ENCODE results near the gene CDK19. TPM values are rescaled to one million over a fixed set of nuclear protein-coding genes. Genes with fewer than 3 reads are reported as not detected.
"Not testable (repeated sequence)": the region's sequence is repeated elsewhere in the genome, so short reads cannot be mapped to it uniquely, and the experiment has no call there.

Gene CDK19
- total and polyA plus RNA-seq, 5 donors from 2014 or later, result 1.4 to 16.5 (median 1.6) TPM

DNA sequence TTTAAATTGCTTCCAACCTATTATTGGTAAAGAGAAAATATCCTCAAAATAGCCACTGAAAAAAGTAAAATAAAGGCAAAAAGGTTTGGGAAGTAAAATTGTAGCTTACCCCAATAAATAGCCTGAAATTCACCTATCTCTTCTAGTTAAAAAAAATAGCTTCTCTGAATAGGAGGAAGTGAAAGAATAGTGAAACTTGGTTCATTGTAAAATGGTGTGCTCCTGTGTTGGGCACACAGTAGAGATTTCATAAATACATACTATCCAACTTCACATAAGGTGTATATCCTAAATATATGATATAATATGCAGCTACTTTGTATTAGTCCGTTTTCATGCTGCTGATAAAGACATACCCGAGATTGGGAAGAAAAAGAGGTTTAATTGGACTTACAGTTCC, 45.3 kb downstream of the CDK19 start:
- H3K27ac ChIP-seq (ENCODE audit: insufficient read depth, low read length, poor library complexity, severe bottlenecking), result no peak overlapping the region
- no peak for ATAC-seq (ENCODE audit: low read depth in 2 of 2)
- no peak overlapping the region for H3K4me3 Mint-ChIP-seq
- peaks cover 4% of the 10 kb centered on the region for H3K27me3 Mint-ChIP-seq
- peaks cover 40% of the 10 kb centered on the region for H3K36me3 Mint-ChIP-seq
- no peaks in the 10 kb centered on the region for H3K9me3 ChIP-seq (ENCODE audit: control insufficient read depth in 2 of 2, low read length in 2 of 2)
- H3K36me3 ChIP-seq (ENCODE audit: control insufficient read depth, insufficient read depth, low read length), result no peaks in the 10 kb centered on the region
- H3K4me3 ChIP-seq (ENCODE audit: low read depth, low read length), result no peak overlapping the region
- DNase-seq, result no peak
- H3K9me3 Mint-ChIP-seq, result peaks cover 0 to 3% (median 0%) of the 10 kb centered on the region in 7 donors
- H3K27me3 ChIP-seq (ENCODE audit: control insufficient read depth, insufficient read depth, low read length), result no peaks in the 10 kb centered on the region
- H3K27ac Mint-ChIP-seq, result no peak overlapping the region
- H3K4me1 ChIP-seq (ENCODE audit: control insufficient read depth, insufficient read depth, low read length, poor library complexity, severe bottlenecking), result no peaks in the 10 kb centered on the region
- H3K4me1 Mint-ChIP-seq, result peaks cover 3 to 6% (median 5%) of the 10 kb centered on the region in 4 donors

DNA sequence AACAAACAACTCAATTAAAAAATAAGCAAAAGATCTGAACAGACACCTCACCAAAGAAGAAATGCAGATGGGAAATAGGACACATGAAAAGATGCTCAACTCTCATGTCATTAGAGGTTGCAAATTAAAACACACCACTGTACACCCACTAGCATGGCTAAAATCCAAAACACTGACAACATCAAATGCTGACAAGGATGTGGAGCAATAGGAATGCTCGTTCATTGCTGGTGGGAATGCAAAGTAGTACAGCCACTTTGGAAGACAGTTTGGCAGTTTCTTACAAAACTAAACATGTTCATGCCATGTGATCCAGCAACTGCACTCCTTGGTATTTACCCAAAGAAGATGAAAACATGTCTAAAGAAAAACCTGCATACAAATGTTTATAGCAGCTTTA, 47.2 kb downstream of the CDK19 start:
- no peaks in the 10 kb centered on the region for H3K4me1 ChIP-seq (ENCODE audit: control insufficient read depth, insufficient read depth, low read length, poor library complexity, severe bottlenecking)
- peaks cover 0 to 3% (median 0%) of the 10 kb centered on the region in 7 donors for H3K9me3 Mint-ChIP-seq
- no peak overlapping the region for H3K27ac Mint-ChIP-seq
- H3K27me3 ChIP-seq (ENCODE audit: control insufficient read depth, insufficient read depth, low read length), result no peaks in the 10 kb centered on the region
- peaks cover 4% of the 10 kb centered on the region for H3K27me3 Mint-ChIP-seq
- DNase-seq, result no peak
- H3K9me3 ChIP-seq (ENCODE audit: control insufficient read depth in 2 of 2, low read length in 2 of 2), result no peaks in the 10 kb centered on the region
- ATAC-seq (ENCODE audit: low read depth in 2 of 2), result no peak
- H3K4me3 ChIP-seq (ENCODE audit: low read depth, low read length), result no peak overlapping the region
- no peak overlapping the region for H3K4me3 Mint-ChIP-seq
- H3K4me1 Mint-ChIP-seq, result peaks cover 0 to 10% (median 5%) of the 10 kb centered on the region in 4 donors
- H3K36me3 ChIP-seq (ENCODE audit: control insufficient read depth, insufficient read depth, low read length), result no peaks in the 10 kb centered on the region
- peaks cover 40% of the 10 kb centered on the region for H3K36me3 Mint-ChIP-seq
- no peak overlapping the region for H3K27ac ChIP-seq (ENCODE audit: insufficient read depth, low read length, poor library complexity, severe bottlenecking)

DNA sequence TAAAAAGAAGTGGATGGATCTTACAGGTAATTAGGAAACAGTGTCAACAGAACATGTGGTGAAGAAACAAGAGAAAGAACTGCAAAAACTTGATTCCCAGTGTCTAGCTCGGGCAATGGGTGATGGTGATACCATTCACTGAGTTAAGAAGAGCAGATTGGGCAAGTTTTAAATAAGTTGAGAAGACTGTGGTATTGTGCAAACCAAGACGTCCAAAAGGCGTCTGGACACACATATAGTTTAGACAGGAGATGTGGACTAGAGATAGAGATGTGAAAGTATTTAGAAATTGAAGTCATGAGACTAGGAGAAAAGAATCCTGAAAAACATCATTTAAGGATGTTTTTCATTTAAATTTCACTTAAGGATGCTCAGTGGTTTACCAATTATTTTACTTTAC, 53.9 kb downstream of the CDK19 start:
- H3K27me3 Mint-ChIP-seq, result no peaks in the 10 kb centered on the region
- ATAC-seq (ENCODE audit: low read depth in 2 of 2), result no peak
- Histone ChIP-seq H3K4me3 (ENCODE audit: low read depth, low read length) (no peak overlapping the region), H3K36me3 (ENCODE audit: control insufficient read depth, insufficient read depth, low read length) (peaks cover 2% of the 10 kb centered on the region), H3K4me1 (ENCODE audit: control insufficient read depth, insufficient read depth, low read length, poor library complexity, severe bottlenecking) (no peaks in the 10 kb centered on the region), H3K27me3 (ENCODE audit: control insufficient read depth, insufficient read depth, low read length) (no peaks in the 10 kb centered on the region), H3K9me3 (ENCODE audit: control insufficient read depth in 2 of 2, low read length in 2 of 2) (no peaks in the 10 kb centered on the region), H3K27ac (ENCODE audit: insufficient read depth, low read length, poor library complexity, severe bottlenecking) (no peak overlapping the region)
- peaks cover 3 to 20% (median 9%) of the 10 kb centered on the region in 4 donors for H3K4me1 Mint-ChIP-seq
- H3K9me3 Mint-ChIP-seq, result no peaks in the 10 kb centered on the region
- H3K36me3 Mint-ChIP-seq, result peaks cover 17% of the 10 kb centered on the region
- no peak for DNase-seq
- H3K27ac Mint-ChIP-seq, result no peak overlapping the region
- no peak overlapping the region for H3K4me3 Mint-ChIP-seq

DNA sequence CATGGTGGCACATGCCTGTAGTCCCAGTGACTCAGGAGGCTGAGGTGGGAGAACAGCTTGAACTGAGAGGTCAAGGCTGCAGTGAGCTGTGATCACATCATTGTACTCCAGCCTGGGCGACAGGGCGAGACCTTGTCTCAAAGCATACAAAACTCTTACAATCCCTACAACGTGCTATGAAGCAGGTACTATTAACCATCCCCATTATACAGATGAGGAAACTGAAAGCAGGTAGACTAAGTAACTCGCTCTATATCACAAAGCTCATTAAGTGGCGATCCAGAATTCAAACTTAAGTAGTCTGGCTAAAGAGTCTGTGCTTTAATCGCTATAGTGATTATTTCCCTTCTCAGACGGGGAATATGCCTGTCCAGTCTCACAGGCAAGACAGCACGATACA, 54.7 kb downstream of the CDK19 start:
- no peak for DNase-seq
- no peaks in the 10 kb centered on the region for H3K27me3 ChIP-seq (ENCODE audit: control insufficient read depth, insufficient read depth, low read length)
- H3K27me3 Mint-ChIP-seq, result no peaks in the 10 kb centered on the region
- no peak overlapping the region for H3K4me3 Mint-ChIP-seq
- H3K4me1 ChIP-seq (ENCODE audit: control insufficient read depth, insufficient read depth, low read length, poor library complexity, severe bottlenecking), result no peaks in the 10 kb centered on the region
- no peak overlapping the region for H3K27ac ChIP-seq (ENCODE audit: insufficient read depth, low read length, poor library complexity, severe bottlenecking)
- peaks cover 14% of the 10 kb centered on the region for H3K36me3 Mint-ChIP-seq
- H3K36me3 ChIP-seq (ENCODE audit: control insufficient read depth, insufficient read depth, low read length), result peaks cover 2% of the 10 kb centered on the region
- no peak for ATAC-seq (ENCODE audit: low read depth in 2 of 2)
- no peaks in the 10 kb centered on the region for H3K9me3 ChIP-seq (ENCODE audit: control insufficient read depth in 2 of 2, low read length in 2 of 2)
- peak overlapping the region in 1 of 3 donors; percentile 39 for H3K27ac Mint-ChIP-seq
- H3K4me1 Mint-ChIP-seq, result peaks cover 4 to 17% (median 8%) of the 10 kb centered on the region in 4 donors
- no peak overlapping the region for H3K4me3 ChIP-seq (ENCODE audit: low read depth, low read length)
- no peaks in the 10 kb centered on the region for H3K9me3 Mint-ChIP-seq

DNA sequence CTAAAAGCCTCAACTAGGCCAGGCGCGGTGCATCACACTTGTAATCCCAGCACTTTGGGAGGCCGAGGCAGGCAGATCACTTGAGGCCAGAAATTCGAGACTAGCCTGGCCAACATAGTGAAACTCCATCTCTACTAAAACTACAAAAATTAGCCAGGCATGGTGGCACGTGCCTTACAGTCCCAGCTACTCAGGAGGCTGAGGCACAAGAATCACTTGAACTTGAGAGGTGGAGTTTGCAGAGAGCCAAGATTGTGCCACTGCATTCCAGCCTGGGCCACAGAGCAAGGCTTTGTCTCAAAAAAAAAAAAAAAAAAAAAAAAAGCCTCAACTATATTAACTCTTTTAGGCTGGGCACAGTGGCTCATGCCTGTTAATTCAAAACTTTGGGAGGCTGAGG, 55.2 kb downstream of the CDK19 start:
- not testable (repeated sequence) for H3K27me3 Mint-ChIP-seq; H3K27ac Mint-ChIP-seq; H3K9me3 Mint-ChIP-seq; H3K27ac ChIP-seq (ENCODE audit: insufficient read depth, low read length, poor library complexity, severe bottlenecking); ATAC-seq (ENCODE audit: low read depth in 2 of 2); H3K4me3 ChIP-seq (ENCODE audit: low read depth, low read length); H3K27me3 ChIP-seq (ENCODE audit: control insufficient read depth, insufficient read depth, low read length); DNase-seq; H3K4me3 Mint-ChIP-seq; H3K4me1 ChIP-seq (ENCODE audit: control insufficient read depth, insufficient read depth, low read length, poor library complexity, severe bottlenecking); H3K36me3 ChIP-seq (ENCODE audit: control insufficient read depth, insufficient read depth, low read length); H3K9me3 ChIP-seq (ENCODE audit: control insufficient read depth in 2 of 2, low read length in 2 of 2)
- H3K36me3 Mint-ChIP-seq, result peaks cover 16% of the 10 kb centered on the region
- H3K4me1 Mint-ChIP-seq, result peaks cover 5 to 22% (median 9%) of the 10 kb centered on the region in 4 donors

DNA sequence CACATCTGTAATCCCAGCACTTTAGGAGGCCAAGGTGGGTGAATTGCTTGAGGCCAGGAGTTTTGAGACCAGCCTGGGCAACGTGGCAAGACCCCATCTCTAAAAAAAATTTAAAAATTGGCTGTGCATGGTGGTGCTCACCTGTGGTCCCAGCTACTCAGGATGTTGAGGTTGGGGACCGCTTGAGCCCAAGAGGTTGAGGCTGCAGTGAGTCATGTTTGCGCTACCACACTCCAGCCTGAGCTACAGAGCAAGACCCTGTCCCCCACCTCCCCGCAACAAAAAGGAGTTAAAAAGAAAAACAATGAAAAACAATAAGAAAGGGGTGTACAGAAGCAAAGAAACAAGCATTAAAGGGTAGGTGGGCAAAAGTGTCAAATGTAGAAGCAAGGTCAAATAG, 57.3 kb downstream of the CDK19 start:
- Mint-ChIP-seq H3K27ac (peak overlapping the region in 1 of 3 donors; percentile 5), H3K4me1 (peaks cover 5 to 18% (median 9%) of the 10 kb centered on the region in 4 donors), H3K4me3 (peak overlapping the region in 1 of 4 donors; percentile 19), H3K9me3 (no peaks in the 10 kb centered on the region), H3K27me3 (no peaks in the 10 kb centered on the region), H3K36me3 (peaks cover 11% of the 10 kb centered on the region)
- Histone ChIP-seq H3K36me3 (ENCODE audit: control insufficient read depth, insufficient read depth, low read length) (peaks cover 2% of the 10 kb centered on the region), H3K4me3 (ENCODE audit: low read depth, low read length) (no peak overlapping the region), H3K9me3 (ENCODE audit: control insufficient read depth in 2 of 2, low read length in 2 of 2) (no peaks in the 10 kb centered on the region), H3K27ac (ENCODE audit: insufficient read depth, low read length, poor library complexity, severe bottlenecking) (no peak overlapping the region), H3K27me3 (ENCODE audit: control insufficient read depth, insufficient read depth, low read length) (no peaks in the 10 kb centered on the region), H3K4me1 (ENCODE audit: control insufficient read depth, insufficient read depth, low read length, poor library complexity, severe bottlenecking) (no peaks in the 10 kb centered on the region)
- ATAC-seq (ENCODE audit: low read depth in 2 of 2), result no peak
- DNase-seq, result no peak

DNA sequence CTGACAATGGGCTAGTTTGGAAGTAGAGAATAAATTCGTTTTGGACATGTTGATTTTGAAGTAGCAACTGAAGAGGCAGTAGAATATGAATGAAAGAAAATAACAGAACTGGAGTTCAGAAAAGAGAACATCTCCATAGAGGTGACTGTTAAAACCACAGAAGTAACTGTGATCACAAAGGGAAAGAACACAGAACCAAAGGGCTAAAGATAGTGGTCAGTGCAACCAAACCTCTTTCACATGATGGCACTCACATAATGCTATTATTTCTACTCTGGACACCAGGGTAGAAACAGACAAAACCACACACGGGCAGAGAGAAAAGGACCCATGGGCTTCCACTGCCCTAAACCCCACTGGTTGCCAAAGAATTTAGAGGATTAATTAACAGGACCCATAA, 58.5 kb downstream of the CDK19 start:
- no peak for DNase-seq
- Histone ChIP-seq H3K27me3 (ENCODE audit: control insufficient read depth, insufficient read depth, low read length) (no peaks in the 10 kb centered on the region), H3K9me3 (ENCODE audit: control insufficient read depth in 2 of 2, low read length in 2 of 2) (no peaks in the 10 kb centered on the region), H3K27ac (ENCODE audit: insufficient read depth, low read length, poor library complexity, severe bottlenecking) (no peak overlapping the region), H3K36me3 (ENCODE audit: control insufficient read depth, insufficient read depth, low read length) (peaks cover 2% of the 10 kb centered on the region), H3K4me3 (ENCODE audit: low read depth, low read length) (no peak overlapping the region), H3K4me1 (ENCODE audit: control insufficient read depth, insufficient read depth, low read length, poor library complexity, severe bottlenecking) (no peaks in the 10 kb centered on the region)
- H3K4me3 Mint-ChIP-seq, result no peak overlapping the region
- H3K4me1 Mint-ChIP-seq, result peaks cover 6 to 15% (median 9%) of the 10 kb centered on the region in 4 donors
- H3K9me3 Mint-ChIP-seq, result no peaks in the 10 kb centered on the region
- peaks cover 16% of the 10 kb centered on the region for H3K36me3 Mint-ChIP-seq
- no peak for ATAC-seq (ENCODE audit: low read depth in 2 of 2)
- H3K27ac Mint-ChIP-seq, result peak overlapping the region in 1 of 3 donors; percentile 5
- H3K27me3 Mint-ChIP-seq, result no peaks in the 10 kb centered on the region

DNA sequence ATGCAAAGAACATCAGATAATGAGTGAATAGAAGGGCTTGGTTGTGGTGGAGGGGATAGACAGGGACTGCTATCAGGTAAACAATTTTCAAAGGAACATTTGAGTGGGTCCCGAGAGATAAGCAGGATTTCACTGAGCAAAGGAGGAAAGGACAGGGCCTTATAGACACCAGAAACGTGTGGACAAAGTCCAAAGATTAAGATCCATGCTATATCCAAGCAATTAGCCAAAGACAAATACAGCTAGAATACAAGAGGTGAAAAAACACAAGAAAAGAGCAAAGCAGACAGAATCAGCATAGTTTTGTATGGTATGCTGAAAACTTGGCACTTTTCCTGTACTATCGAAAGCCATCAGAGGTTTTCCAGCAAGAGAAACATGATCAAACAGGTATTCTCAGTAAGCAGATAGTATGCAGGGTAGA, 59.8 kb downstream of the CDK19 start:
- peaks cover 15% of the 10 kb centered on the region for H3K36me3 Mint-ChIP-seq

More for the DNA sequence above, 59.8 kb downstream of the CDK19 start:
- no peak for DNase-seq
- Histone ChIP-seq H3K9me3 (ENCODE audit: control insufficient read depth in 2 of 2, low read length in 2 of 2) (no peaks in the 10 kb centered on the region), H3K27me3 (ENCODE audit: control insufficient read depth, insufficient read depth, low read length) (no peaks in the 10 kb centered on the region), H3K27ac (ENCODE audit: insufficient read depth, low read length, poor library complexity, severe bottlenecking) (no peak overlapping the region), H3K4me3 (ENCODE audit: low read depth, low read length) (no peak overlapping the region), H3K4me1 (ENCODE audit: control insufficient read depth, insufficient read depth, low read length, poor library complexity, severe bottlenecking) (no peaks in the 10 kb centered on the region), H3K36me3 (ENCODE audit: control insufficient read depth, insufficient read depth, low read length) (peaks cover 2% of the 10 kb centered on the region)
- H3K4me3 Mint-ChIP-seq, result no peak overlapping the region
- peaks cover 6 to 14% (median 11%) of the 10 kb centered on the region in 4 donors for H3K4me1 Mint-ChIP-seq
- H3K27me3 Mint-ChIP-seq, result no peaks in the 10 kb centered on the region
- no peaks in the 10 kb centered on the region for H3K9me3 Mint-ChIP-seq
- ATAC-seq (ENCODE audit: low read depth in 2 of 2), result no peak
- H3K27ac Mint-ChIP-seq, result no peak overlapping the region
